ENCODE results near the gene SELENON.

The SELENON gene

GRCh38 chr1:25795211-25795610, 4.8 kb upstream of the SELENON start:
- DNase-seq, result no peak

GRCh38 chr1:25795946-25796810, 3.8 kb upstream of the SELENON start:
- peak; percentile 52 for DNase-seq

- DNase-seq, result peak; percentile 78
Observed at GRCh38 chr1:25796811-25797458, 3.1 kb upstream of the SELENON start.

GRCh38 chr1:25797939-25798338, 2.1 kb upstream of the SELENON start:
- peak; percentile 49 for DNase-seq

GRCh38 chr1:25798666-25799351, 1.2 kb upstream of the SELENON start:
- no peak for DNase-seq

- no peak for DNase-seq
Observed at GRCh38 chr1:25799352-25799934, 550 bp upstream of the SELENON start.

GRCh38 chr1:25800703-25801377, 847 bp downstream of the SELENON start:
- DNase-seq, result no peak

GRCh38 chr1:25802915-25803314, 2.9 kb downstream of the SELENON start:
- DNase-seq, result no peak

GRCh38 chr1:25803368-25803767, 3.4 kb downstream of the SELENON start:
- DNase-seq, result no peak

- DNase-seq, result peak; percentile 54
Observed at GRCh38 chr1:25804244-25804963, 4.4 kb downstream of the SELENON start.

- DNase-seq, result no peak
Observed at GRCh38 chr1:25804964-25805862, 5.2 kb downstream of the SELENON start.

- DNase-seq, result no peak
Observed at GRCh38 chr1:25805863-25806225, 5.9 kb downstream of the SELENON start.

GRCh38 chr1:25806418-25806817, 6.4 kb downstream of the SELENON start:
- no peak for DNase-seq

GRCh38 chr1:25807480-25808390, 7.7 kb downstream of the SELENON start:
- no peak for DNase-seq

- DNase-seq, result no peak
Observed at GRCh38 chr1:25808481-25809244, 8.7 kb downstream of the SELENON start.

- no peak for DNase-seq
Observed at GRCh38 chr1:25809283-25809926, 9.4 kb downstream of the SELENON start.

- DNase-seq, result no peak
Observed at GRCh38 chr1:25809929-25810328, 9.9 kb downstream of the SELENON start.
